Measurements from ENCODE around the gene IMPG1. TPM values are rescaled to one million over a fixed set of nuclear protein-coding genes. Genes with fewer than 3 reads are reported as not detected.

Gene IMPG1
- total RNA-seq, 1 donor from 2014 or later: 0.51 TPM

DNA sequence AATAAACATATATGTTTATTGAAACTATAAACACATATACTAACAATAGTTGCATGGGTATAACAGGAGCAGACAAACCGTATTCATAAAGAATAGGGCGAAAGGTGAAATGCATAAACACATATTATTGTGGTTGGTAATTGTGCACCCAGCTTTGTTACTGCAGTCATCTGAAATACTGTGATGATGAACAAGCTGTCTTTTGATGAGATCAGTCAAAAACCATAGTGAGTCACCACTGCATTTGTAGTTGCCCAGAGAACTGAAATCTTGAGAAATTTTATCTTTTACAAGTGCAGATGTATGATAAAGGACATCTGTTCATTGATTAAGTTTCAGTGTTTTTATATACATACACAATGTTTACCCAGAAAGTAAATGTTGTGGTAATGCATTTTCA, 189.7 kb downstream of the IMPG1 start:
- no peaks in the 10 kb centered on the region for H3K4me1 Mint-ChIP-seq (ENCODE audit: low read depth, unreplicated experiment)
- peaks cover 6% of the 10 kb centered on the region for H3K36me3 Mint-ChIP-seq (ENCODE audit: unreplicated experiment)
- no peak overlapping the region for H3K27ac Mint-ChIP-seq (ENCODE audit: unreplicated experiment)
- TF ChIP-seq, protein P1, sequence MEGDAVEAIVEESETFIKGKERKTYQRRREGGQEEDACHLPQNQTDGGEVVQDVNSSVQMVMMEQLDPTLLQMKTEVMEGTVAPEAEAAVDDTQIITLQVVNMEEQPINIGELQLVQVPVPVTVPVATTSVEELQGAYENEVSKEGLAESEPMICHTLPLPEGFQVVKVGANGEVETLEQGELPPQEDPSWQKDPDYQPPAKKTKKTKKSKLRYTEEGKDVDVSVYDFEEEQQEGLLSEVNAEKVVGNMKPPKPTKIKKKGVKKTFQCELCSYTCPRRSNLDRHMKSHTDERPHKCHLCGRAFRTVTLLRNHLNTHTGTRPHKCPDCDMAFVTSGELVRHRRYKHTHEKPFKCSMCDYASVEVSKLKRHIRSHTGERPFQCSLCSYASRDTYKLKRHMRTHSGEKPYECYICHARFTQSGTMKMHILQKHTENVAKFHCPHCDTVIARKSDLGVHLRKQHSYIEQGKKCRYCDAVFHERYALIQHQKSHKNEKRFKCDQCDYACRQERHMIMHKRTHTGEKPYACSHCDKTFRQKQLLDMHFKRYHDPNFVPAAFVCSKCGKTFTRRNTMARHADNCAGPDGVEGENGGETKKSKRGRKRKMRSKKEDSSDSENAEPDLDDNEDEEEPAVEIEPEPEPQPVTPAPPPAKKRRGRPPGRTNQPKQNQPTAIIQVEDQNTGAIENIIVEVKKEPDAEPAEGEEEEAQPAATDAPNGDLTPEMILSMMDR (IDR thresholded peaks at IDR 0.05; ENCODE audit: partially characterized antibody, unreplicated experiment): no peak
- no peaks in the 10 kb centered on the region for H3K9me3 Mint-ChIP-seq (ENCODE audit: unreplicated experiment)
- H3K27me3 Mint-ChIP-seq (ENCODE audit: unreplicated experiment): no peaks in the 10 kb centered on the region
- H3K4me3 Mint-ChIP-seq (ENCODE audit: unreplicated experiment): no peak overlapping the region
- DNase-seq: no peak

DNA sequence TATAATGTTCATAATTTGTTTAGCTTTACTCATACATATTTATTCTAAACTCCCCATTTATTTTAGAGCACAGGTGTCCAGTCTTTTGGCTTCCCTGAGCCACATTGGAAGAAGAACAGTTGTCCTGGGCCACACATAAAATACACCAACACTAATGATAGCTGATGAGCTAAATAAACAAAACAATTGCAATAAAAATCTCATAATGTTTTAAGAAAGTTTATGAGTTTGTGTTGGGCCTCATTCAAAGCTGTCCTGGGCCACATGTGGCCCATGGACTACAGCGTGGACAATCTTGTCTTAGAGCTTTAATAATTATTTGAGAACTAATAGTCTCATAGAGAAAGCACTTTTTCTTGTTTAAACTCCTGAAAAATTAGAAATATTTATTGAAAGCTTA, 192.2 kb downstream of the IMPG1 start:
- Mint-ChIP-seq H3K4me3 (ENCODE audit: unreplicated experiment) (no peak overlapping the region), H3K27me3 (ENCODE audit: unreplicated experiment) (no peaks in the 10 kb centered on the region), H3K27ac (ENCODE audit: unreplicated experiment) (no peak overlapping the region), H3K9me3 (ENCODE audit: unreplicated experiment) (peaks cover 1% of the 10 kb centered on the region), H3K4me1 (ENCODE audit: low read depth, unreplicated experiment) (no peaks in the 10 kb centered on the region), H3K36me3 (ENCODE audit: unreplicated experiment) (peaks cover 6% of the 10 kb centered on the region)
- no peak for DNase-seq
- TF ChIP-seq, protein P1 (IDR thresholded peaks at IDR 0.05; ENCODE audit: partially characterized antibody, unreplicated experiment): no peak

DNA sequence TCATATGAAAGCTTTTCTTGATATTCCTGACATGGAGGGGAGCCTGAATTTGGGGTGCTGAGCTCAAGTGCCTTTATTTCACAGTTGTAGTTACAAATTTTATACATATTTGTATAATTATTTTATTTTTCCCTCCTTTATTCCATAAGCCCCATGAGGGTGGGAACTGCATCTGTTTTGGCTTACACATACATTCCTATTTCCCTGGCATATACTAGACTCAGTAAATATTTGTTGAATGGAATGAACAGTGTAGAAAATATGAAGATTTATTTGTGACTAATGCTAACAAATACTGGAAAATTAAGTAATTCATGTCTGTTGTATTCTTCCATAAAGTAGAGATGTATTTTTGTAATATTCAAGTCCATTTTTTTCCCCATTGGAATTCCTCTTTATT, 196.3 kb downstream of the IMPG1 start:
- no peaks in the 10 kb centered on the region for H3K36me3 Mint-ChIP-seq (ENCODE audit: unreplicated experiment)
- no peaks in the 10 kb centered on the region for H3K4me1 Mint-ChIP-seq (ENCODE audit: low read depth, unreplicated experiment)
- DNase-seq: no peak
- no peak overlapping the region for H3K4me3 Mint-ChIP-seq (ENCODE audit: unreplicated experiment)
- TF ChIP-seq, protein P1 (IDR thresholded peaks at IDR 0.05; ENCODE audit: partially characterized antibody, unreplicated experiment): no peak
- H3K9me3 Mint-ChIP-seq (ENCODE audit: unreplicated experiment): peaks cover 1% of the 10 kb centered on the region
- no peaks in the 10 kb centered on the region for H3K27me3 Mint-ChIP-seq (ENCODE audit: unreplicated experiment)
- H3K27ac Mint-ChIP-seq (ENCODE audit: unreplicated experiment): no peak overlapping the region

DNA sequence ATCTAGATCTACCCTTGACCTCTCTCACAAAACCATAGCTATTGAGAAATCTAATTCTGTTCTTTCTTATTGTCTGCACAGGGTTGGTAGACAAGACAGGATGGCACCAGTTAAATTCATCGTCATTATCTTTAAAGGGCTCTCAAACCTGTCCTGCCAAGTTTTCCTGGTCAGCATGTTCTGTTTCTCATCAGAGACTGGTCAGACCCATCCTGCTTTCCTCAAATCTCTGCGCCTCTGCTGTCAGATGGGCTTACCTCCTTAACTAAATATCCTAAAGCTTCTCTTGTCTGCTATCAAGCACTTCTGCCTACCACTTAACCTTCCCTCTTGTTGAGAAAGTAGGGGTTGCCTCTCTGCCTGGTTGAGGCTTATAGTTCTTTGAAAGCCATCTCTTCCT, 198.2 kb downstream of the IMPG1 start:
- H3K4me3 Mint-ChIP-seq (ENCODE audit: unreplicated experiment): no peak overlapping the region
- H3K36me3 Mint-ChIP-seq (ENCODE audit: unreplicated experiment): no peaks in the 10 kb centered on the region
- H3K9me3 Mint-ChIP-seq (ENCODE audit: unreplicated experiment): peaks cover 1% of the 10 kb centered on the region
- no peaks in the 10 kb centered on the region for H3K27me3 Mint-ChIP-seq (ENCODE audit: unreplicated experiment)
- H3K4me1 Mint-ChIP-seq (ENCODE audit: low read depth, unreplicated experiment): no peaks in the 10 kb centered on the region
- TF ChIP-seq, protein P1 (IDR thresholded peaks at IDR 0.05; ENCODE audit: partially characterized antibody, unreplicated experiment): no peak
- DNase-seq: no peak
- H3K27ac Mint-ChIP-seq (ENCODE audit: unreplicated experiment): no peak overlapping the region

Data from glutamatergic neuron (in vitro differentiated cells).